ENCODE data around the gene PCARE. TPM values are rescaled to one million over a fixed set of nuclear protein-coding genes. Genes with fewer than 3 reads are reported as not detected.

PCARE gene
- total RNA-seq, 2 donors from 2014 or later: not detected

DNA sequence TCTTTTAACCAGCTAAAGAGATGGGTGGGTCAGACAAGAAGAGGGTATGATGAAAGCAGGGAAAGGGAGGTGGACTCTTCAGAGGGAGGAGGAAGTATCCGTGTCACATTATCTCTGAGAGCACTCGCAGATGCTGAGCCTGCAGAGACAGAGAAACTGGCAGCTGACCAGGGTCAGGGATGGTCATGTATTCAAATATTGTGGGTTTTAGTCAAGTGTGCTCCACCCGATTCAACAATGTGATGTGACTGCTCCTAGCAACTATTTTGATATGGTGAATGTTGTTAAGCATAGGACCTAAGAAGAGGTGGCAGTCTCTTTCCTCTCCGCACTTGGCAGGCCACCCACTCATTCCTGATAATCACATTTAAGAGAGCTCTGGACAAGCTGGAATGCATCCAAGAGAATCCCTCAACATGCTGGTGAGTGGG, 39.6 kb upstream of the PCARE start:
- ATAC-seq (no peak), DNase-seq (peak in 3 of 4 donors; percentile 41 to 84 (median 48))
- no peak for TF ChIP-seq POLR2A (IDR thresholded peaks at IDR 0.05)
- TF ChIP-seq, protein P1, sequence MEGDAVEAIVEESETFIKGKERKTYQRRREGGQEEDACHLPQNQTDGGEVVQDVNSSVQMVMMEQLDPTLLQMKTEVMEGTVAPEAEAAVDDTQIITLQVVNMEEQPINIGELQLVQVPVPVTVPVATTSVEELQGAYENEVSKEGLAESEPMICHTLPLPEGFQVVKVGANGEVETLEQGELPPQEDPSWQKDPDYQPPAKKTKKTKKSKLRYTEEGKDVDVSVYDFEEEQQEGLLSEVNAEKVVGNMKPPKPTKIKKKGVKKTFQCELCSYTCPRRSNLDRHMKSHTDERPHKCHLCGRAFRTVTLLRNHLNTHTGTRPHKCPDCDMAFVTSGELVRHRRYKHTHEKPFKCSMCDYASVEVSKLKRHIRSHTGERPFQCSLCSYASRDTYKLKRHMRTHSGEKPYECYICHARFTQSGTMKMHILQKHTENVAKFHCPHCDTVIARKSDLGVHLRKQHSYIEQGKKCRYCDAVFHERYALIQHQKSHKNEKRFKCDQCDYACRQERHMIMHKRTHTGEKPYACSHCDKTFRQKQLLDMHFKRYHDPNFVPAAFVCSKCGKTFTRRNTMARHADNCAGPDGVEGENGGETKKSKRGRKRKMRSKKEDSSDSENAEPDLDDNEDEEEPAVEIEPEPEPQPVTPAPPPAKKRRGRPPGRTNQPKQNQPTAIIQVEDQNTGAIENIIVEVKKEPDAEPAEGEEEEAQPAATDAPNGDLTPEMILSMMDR (IDR thresholded peaks at IDR 0.05): no peak
- Histone ChIP-seq H3K4me3 (no peak overlapping the region), H3K36me3 (replicated peaks in 1 of 2; ENCODE audit: insufficient read depth in 1 of 2, low read depth in 2 of 2) (no peaks in the 10 kb centered on the region), H3K9me3 (no peaks in the 10 kb centered on the region), H3K27me3 (no peaks in the 10 kb centered on the region), H3K4me1 (peaks cover 32% of the 10 kb centered on the region), H3K27ac (peak overlapping the region in 1 of 4 donors; percentile 80)
- intact Hi-C loops (cut with DNase I): no loop called here
- 58 to 62% methylated on average over 4 of the region's 4 CpGs for WGBS, 2 donors

DNA sequence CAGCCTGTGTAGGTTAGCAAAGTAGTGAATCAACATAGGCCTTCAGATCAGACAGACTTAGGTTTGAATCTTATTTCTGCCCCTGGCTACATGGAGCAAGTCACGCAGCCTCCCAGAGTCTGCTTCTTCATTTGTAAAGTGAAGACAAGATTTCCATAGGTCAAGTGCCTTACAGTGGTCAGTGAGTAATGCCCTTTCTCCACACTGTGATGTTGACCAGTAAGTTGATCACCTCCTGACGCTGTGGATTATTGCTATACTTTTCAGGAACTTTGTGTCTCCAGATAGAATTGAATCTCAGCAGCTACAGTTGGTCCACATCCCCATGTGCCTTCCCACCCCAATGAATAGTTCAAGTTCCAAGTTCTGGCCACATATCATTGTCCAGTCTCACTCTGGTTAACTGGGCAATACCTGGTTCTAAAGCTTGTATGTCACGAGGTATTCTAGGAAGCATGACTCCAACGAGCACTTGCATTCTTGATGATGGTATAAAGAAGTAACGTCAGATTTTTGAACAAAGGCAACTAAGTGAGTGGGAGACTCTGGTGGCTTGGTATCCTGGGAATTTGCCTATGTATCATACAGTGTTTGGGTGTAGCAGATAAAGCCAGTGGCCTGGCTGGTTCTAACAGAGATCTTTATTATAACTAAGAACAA, 38.8 kb upstream of the PCARE start:
- no peak for ATAC-seq
- intact Hi-C loops (cut with DNase I): no loop called here
- no peak overlapping the region for H3K4me3 ChIP-seq
- no peaks in the 10 kb centered on the region for H3K9me3 ChIP-seq
- H3K36me3 ChIP-seq (replicated peaks in 1 of 2; ENCODE audit: insufficient read depth in 1 of 2, low read depth in 2 of 2): no peaks in the 10 kb centered on the region
- no peak for DNase-seq
- TF ChIP-seq POLR2A (IDR thresholded peaks at IDR 0.05): no peak
- TF ChIP-seq, protein P1 (IDR thresholded peaks at IDR 0.05): no peak
- H3K27ac ChIP-seq: no peak overlapping the region
- no peaks in the 10 kb centered on the region for H3K27me3 ChIP-seq
- 83 to 90% methylated on average over 5 of the region's 5 CpGs for WGBS, 2 donors
- H3K4me1 ChIP-seq: peaks cover 29% of the 10 kb centered on the region

DNA sequence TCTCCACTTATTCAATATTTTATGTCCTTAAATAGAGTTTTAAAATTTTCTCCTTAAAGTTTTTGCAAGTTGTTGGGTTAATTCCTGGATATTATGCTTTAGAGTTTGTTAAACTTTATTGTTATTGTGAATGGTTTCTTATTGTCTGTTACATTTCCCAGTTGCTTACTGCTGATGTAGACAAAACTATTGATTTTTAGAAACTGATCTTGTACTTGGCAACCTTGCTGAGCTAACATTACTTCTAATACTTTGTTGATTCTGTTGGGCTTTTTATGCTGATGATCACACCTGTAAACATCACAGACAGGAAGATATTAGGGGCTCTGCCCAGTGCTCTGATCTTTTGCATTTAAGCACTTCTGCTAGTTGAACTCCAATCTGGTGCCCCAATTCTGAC, 38.1 kb upstream of the PCARE start:
- intact Hi-C loops (cut with DNase I): no loop called here
- ATAC-seq (no peak), DNase-seq (no peak)
- Histone ChIP-seq H3K4me3 (no peak overlapping the region), H3K4me1 (peaks cover 21% of the 10 kb centered on the region), H3K36me3 (replicated peaks in 1 of 2; ENCODE audit: insufficient read depth in 1 of 2, low read depth in 2 of 2) (no peaks in the 10 kb centered on the region), H3K27ac (no peak overlapping the region), H3K27me3 (no peaks in the 10 kb centered on the region), H3K9me3 (no peaks in the 10 kb centered on the region)
- TF ChIP-seq, protein P1 (IDR thresholded peaks at IDR 0.05): no peak
- no peak for TF ChIP-seq POLR2A (IDR thresholded peaks at IDR 0.05)

DNA sequence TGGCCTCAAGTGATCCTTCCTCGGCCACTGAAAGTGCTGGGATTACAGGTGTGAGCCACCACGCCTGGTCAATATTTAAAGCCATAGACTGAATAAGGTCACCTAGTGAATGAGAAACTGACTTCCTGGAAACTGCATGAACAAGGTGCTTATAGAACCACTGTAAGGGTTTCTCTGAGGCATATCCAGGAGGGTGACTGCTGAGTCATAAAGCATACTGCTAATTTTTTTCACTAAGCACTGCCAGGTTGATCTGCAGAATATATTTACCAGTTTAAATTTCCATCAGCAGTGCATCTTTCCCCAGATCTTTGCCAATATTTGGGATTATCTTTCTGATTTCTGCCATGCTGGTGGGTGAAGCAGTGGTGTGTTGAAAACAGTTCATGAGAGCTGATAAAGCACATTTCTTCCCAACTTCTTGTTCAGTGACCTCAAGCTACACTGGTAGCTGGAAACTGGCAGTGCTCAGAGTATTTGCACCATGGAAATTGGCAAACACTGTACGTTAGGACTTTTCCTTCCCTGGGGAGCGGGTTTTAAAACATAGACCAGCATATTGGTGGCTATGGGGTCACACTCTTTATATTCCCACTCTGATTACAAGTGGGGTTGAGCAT, 36.7 kb upstream of the PCARE start:
- H3K4me3 ChIP-seq: no peak overlapping the region
- H3K9me3 ChIP-seq: no peaks in the 10 kb centered on the region
- 79 to 80% methylated on average over 4 of the region's 4 CpGs for WGBS, 2 donors
- no peaks in the 10 kb centered on the region for H3K36me3 ChIP-seq (replicated peaks in 1 of 2; ENCODE audit: insufficient read depth in 1 of 2, low read depth in 2 of 2)
- TF ChIP-seq, protein P1 (IDR thresholded peaks at IDR 0.05): no peak
- no peak for TF ChIP-seq POLR2A (IDR thresholded peaks at IDR 0.05)
- intact Hi-C loops (cut with DNase I): no loop called here
- DNase-seq (no peak), ATAC-seq (no peak)
- H3K27ac ChIP-seq: no peak overlapping the region
- H3K4me1 ChIP-seq: peaks cover 9% of the 10 kb centered on the region
- no peaks in the 10 kb centered on the region for H3K27me3 ChIP-seq

DNA sequence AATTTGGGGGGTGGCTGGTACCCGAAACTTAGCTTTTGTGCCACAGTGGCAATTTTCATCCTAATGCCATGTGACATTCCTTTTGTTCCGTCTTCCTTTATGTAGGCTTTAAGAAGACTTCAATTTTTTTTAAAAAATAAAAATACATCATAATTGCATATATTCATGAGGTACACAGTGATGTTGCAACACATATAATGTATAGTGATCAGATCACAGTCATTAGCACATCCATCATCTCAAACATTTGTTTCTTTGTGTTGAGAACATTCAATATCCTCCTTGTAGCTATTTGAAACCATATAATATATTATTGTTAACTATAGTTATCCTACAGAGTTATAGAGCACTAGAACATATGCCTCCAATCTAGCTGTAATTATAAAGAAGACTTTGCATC, 34.9 kb upstream of the PCARE start:
- no peak for ATAC-seq

More for the DNA sequence above, 34.9 kb upstream of the PCARE start:
- DNase-seq: no peak
- no peaks in the 10 kb centered on the region for H3K9me3 ChIP-seq
- no peak overlapping the region for H3K27ac ChIP-seq
- TF ChIP-seq, protein P1 (IDR thresholded peaks at IDR 0.05): no peak
- TF ChIP-seq POLR2A (IDR thresholded peaks at IDR 0.05): no peak
- no peaks in the 10 kb centered on the region for H3K27me3 ChIP-seq
- intact Hi-C loops (cut with DNase I): no loop called here
- H3K4me1 ChIP-seq: no peaks in the 10 kb centered on the region
- no peak overlapping the region for H3K4me3 ChIP-seq
- no peaks in the 10 kb centered on the region for H3K36me3 ChIP-seq (replicated peaks in 1 of 2; ENCODE audit: insufficient read depth in 1 of 2, low read depth in 2 of 2)
- 77 to 85% methylated on average over 2 of the region's 2 CpGs for WGBS, 2 donors
